Measurements from ENCODE around the gene INPP5D.

INPP5D gene

GRCh38 chr2:233162770-233163169, 102.6 kb downstream of the INPP5D start:
- Histone ChIP-seq H3K4me1 (ENCODE audit: control insufficient read depth, low read length) (no peaks in the 10 kb centered on the region), H3K4me2 (ENCODE audit: low read length) (no peak overlapping the region), H3K9me2 (replicated peaks; ENCODE audit: control insufficient read depth, low read length) (no peaks in the 10 kb centered on the region), H3K27ac (ENCODE audit: low read depth, low read length) (no peak overlapping the region), H3K9me3 (ENCODE audit: control insufficient read depth, insufficient read depth, low read length) (no peaks in the 10 kb centered on the region), H4K20me1 (ENCODE audit: control insufficient read depth, insufficient read depth, low read depth, low read length) (no peaks in the 10 kb centered on the region), H3K4me3 (ENCODE audit: low read length) (no peak overlapping the region), H3K27me3 (ENCODE audit: control insufficient read depth, low read length) (no peaks in the 10 kb centered on the region), H3F3A (ENCODE audit: control insufficient read depth, insufficient read depth) (no peaks in the 10 kb centered on the region), H3K36me3 (ENCODE audit: control insufficient read depth, low read length) (peaks cover 42% of the 10 kb centered on the region), H3K79me2 (ENCODE audit: control insufficient read depth, low read length) (no peaks in the 10 kb centered on the region)
- TF ChIP-seq CTCF (IDR thresholded peaks at IDR 0.05; ENCODE audit: low read depth, low read length, poor library complexity, severe bottlenecking): no peak
- no peak for TF ChIP-seq EZH2phosphoT487 (IDR thresholded peaks at IDR 0.05; ENCODE audit: borderline replicate concordance, low read length)

- Histone ChIP-seq H3K79me2 (ENCODE audit: control insufficient read depth, low read length) (no peaks in the 10 kb centered on the region), H3K4me2 (ENCODE audit: low read length) (no peak overlapping the region), H3K27me3 (ENCODE audit: control insufficient read depth, low read length) (no peaks in the 10 kb centered on the region), H3K9me2 (replicated peaks; ENCODE audit: control insufficient read depth, low read length) (no peaks in the 10 kb centered on the region), H3K9me3 (ENCODE audit: control insufficient read depth, insufficient read depth, low read length) (no peaks in the 10 kb centered on the region), H4K20me1 (ENCODE audit: control insufficient read depth, insufficient read depth, low read depth, low read length) (no peaks in the 10 kb centered on the region), H3F3A (ENCODE audit: control insufficient read depth, insufficient read depth) (no peaks in the 10 kb centered on the region), H3K36me3 (ENCODE audit: control insufficient read depth, low read length) (peaks cover 40% of the 10 kb centered on the region), H3K27ac (ENCODE audit: low read depth, low read length) (no peak overlapping the region), H3K4me1 (ENCODE audit: control insufficient read depth, low read length) (no peaks in the 10 kb centered on the region), H3K4me3 (ENCODE audit: low read length) (no peak overlapping the region)
- TF ChIP-seq CTCF (IDR thresholded peaks at IDR 0.05; ENCODE audit: low read depth, low read length, poor library complexity, severe bottlenecking) (no peak), EZH2phosphoT487 (IDR thresholded peaks at IDR 0.05; ENCODE audit: borderline replicate concordance, low read length) (no peak)
Measured at GRCh38 chr2:233163486-233164103, 103.5 kb downstream of the INPP5D start.

GRCh38 chr2:233164128-233164635, 104.0 kb downstream of the INPP5D start:
- Histone ChIP-seq H3K79me2 (ENCODE audit: control insufficient read depth, low read length) (no peaks in the 10 kb centered on the region), H3K4me3 (ENCODE audit: low read length) (no peak overlapping the region), H3K9me2 (replicated peaks; ENCODE audit: control insufficient read depth, low read length) (no peaks in the 10 kb centered on the region), H3K4me2 (ENCODE audit: low read length) (no peak overlapping the region), H3F3A (ENCODE audit: control insufficient read depth, insufficient read depth) (no peaks in the 10 kb centered on the region), H3K4me1 (ENCODE audit: control insufficient read depth, low read length) (no peaks in the 10 kb centered on the region), H3K27me3 (ENCODE audit: control insufficient read depth, low read length) (no peaks in the 10 kb centered on the region), H3K27ac (ENCODE audit: low read depth, low read length) (no peak overlapping the region), H4K20me1 (ENCODE audit: control insufficient read depth, insufficient read depth, low read depth, low read length) (no peaks in the 10 kb centered on the region), H3K36me3 (ENCODE audit: control insufficient read depth, low read length) (peaks cover 43% of the 10 kb centered on the region), H3K9me3 (ENCODE audit: control insufficient read depth, insufficient read depth, low read length) (no peaks in the 10 kb centered on the region)
- TF ChIP-seq CTCF (IDR thresholded peaks at IDR 0.05; ENCODE audit: low read depth, low read length, poor library complexity, severe bottlenecking) (no peak), EZH2phosphoT487 (IDR thresholded peaks at IDR 0.05; ENCODE audit: borderline replicate concordance, low read length) (no peak)

Measured in DOHH2 (cell line).